ENCODE data around the gene SRGAP3. TPM values are rescaled to one million over a fixed set of nuclear protein-coding genes. Genes with fewer than 3 reads are reported as not detected.

Gene SRGAP3
- total RNA-seq, 1 donor from 2014 or later, result 21.4 TPM

DNA sequence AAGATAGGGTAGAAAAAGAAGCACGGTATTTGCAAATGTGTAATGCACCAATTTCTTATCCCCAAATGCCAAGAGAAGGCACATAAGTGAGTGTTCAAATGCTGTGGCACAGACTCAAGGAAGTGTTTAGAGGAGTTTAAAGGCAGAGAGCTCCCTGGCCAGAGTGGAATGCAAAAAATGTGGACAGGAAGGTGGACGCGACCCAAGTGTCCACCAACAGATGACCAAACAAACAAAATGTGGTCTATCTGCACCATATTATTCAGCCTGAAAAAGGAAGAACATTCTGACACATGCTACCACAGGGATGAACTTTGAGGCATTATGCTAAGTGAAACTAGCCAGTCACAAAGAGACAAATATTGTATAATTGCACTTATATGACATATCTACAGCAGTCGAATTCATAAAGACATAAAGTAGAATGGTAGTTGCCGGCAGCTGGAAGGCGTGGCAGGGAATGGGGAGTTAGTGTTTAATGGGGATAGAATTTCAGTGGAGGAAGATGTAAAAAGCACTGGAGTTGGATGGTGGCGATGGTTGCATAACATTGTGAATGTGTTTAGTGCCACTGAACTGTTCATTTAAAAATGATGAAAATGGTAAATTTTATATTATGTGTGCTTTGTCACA is 126.6 kb downstream of the SRGAP3 start:
- peaks cover 12% of the 10 kb centered on the region for H3K27me3 Mint-ChIP-seq
- H3K27ac Mint-ChIP-seq, result no peak overlapping the region
- DNase-seq (ENCODE audit: low spot score, unreplicated experiment), result no peak
- no peaks in the 10 kb centered on the region for H3K9me3 Mint-ChIP-seq (ENCODE audit: low read depth)
- H3K4me3 Mint-ChIP-seq (ENCODE audit: low read depth), result no peak overlapping the region
- peaks cover 15% of the 10 kb centered on the region for H3K4me1 Mint-ChIP-seq (ENCODE audit: low read depth)
- H3K36me3 Mint-ChIP-seq (ENCODE audit: insufficient read depth), result peaks cover 7% of the 10 kb centered on the region
- TF ChIP-seq, protein P1, sequence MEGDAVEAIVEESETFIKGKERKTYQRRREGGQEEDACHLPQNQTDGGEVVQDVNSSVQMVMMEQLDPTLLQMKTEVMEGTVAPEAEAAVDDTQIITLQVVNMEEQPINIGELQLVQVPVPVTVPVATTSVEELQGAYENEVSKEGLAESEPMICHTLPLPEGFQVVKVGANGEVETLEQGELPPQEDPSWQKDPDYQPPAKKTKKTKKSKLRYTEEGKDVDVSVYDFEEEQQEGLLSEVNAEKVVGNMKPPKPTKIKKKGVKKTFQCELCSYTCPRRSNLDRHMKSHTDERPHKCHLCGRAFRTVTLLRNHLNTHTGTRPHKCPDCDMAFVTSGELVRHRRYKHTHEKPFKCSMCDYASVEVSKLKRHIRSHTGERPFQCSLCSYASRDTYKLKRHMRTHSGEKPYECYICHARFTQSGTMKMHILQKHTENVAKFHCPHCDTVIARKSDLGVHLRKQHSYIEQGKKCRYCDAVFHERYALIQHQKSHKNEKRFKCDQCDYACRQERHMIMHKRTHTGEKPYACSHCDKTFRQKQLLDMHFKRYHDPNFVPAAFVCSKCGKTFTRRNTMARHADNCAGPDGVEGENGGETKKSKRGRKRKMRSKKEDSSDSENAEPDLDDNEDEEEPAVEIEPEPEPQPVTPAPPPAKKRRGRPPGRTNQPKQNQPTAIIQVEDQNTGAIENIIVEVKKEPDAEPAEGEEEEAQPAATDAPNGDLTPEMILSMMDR (IDR thresholded peaks at IDR 0.05; ENCODE audit: unreplicated experiment), result no peak

DNA sequence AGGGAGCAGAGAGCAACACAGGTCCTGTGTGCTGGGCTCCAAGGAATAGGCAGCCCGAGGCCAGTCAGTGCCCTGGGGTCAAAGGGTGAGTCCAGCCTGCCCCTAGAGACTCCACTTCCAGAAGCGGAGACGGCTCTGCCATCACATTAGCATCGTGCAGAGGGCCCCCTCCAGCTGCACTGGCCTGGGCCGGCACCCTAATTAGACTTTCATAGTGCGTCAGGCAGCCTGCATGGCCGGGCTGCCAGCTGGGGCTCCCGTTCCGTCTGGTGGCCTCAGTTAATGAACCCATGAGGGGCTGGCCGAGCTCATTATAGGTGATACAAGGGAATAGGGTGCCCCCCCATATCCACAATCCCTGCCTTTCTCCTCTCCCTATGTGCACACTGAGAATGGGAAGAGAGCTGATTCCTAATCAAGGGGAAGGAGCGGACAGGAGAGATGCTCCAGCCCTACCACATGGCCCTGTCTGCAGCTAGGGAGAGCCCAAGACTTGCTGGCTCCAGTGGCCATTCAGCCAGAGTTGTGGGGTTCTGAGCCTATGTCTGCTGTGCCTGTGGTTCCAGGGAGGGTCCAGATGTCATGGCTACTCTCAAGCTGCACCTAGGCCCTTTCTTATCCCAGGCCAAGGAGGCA is 128.0 kb downstream of the SRGAP3 start:
- Mint-ChIP-seq H3K27ac (no peak overlapping the region), H3K4me1 (ENCODE audit: low read depth) (peaks cover 15% of the 10 kb centered on the region), H3K9me3 (ENCODE audit: low read depth) (no peaks in the 10 kb centered on the region), H3K27me3 (peaks cover 12% of the 10 kb centered on the region), H3K36me3 (ENCODE audit: insufficient read depth) (peaks cover 7% of the 10 kb centered on the region), H3K4me3 (ENCODE audit: low read depth) (no peak overlapping the region)
- DNase-seq (ENCODE audit: low spot score, unreplicated experiment), result no peak
- TF ChIP-seq, protein P1 (IDR thresholded peaks at IDR 0.05; ENCODE audit: unreplicated experiment), result no peak

DNA sequence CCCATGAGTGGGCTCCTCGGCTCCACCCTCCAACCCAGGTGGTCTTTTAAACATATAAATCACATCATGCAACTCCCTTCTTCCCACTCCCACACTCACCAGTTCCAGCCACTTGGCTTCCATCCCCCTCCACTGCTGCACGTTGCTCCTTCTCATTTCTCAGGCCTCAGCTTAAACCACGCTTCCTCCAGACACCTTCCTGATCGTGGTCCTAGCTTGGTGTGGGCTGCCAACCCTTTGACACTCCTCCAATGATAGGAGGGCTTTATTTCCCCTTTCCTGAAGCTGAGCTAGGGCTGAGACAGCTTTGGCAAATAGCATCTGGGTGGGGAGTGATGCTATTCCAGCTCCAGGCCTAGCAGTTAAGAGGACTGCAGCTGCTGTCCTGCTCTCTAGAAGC is 130.1 kb downstream of the SRGAP3 start:
- TF ChIP-seq, protein P1 (IDR thresholded peaks at IDR 0.05; ENCODE audit: unreplicated experiment), result no peak
- peaks cover 10% of the 10 kb centered on the region for H3K4me1 Mint-ChIP-seq (ENCODE audit: low read depth)
- H3K27ac Mint-ChIP-seq, result no peak overlapping the region
- no peaks in the 10 kb centered on the region for H3K9me3 Mint-ChIP-seq (ENCODE audit: low read depth)
- no peaks in the 10 kb centered on the region for H3K27me3 Mint-ChIP-seq
- peaks cover 8% of the 10 kb centered on the region for H3K36me3 Mint-ChIP-seq (ENCODE audit: insufficient read depth)
- no peak overlapping the region for H3K4me3 Mint-ChIP-seq (ENCODE audit: low read depth)
- DNase-seq (ENCODE audit: low spot score, unreplicated experiment), result no peak

DNA sequence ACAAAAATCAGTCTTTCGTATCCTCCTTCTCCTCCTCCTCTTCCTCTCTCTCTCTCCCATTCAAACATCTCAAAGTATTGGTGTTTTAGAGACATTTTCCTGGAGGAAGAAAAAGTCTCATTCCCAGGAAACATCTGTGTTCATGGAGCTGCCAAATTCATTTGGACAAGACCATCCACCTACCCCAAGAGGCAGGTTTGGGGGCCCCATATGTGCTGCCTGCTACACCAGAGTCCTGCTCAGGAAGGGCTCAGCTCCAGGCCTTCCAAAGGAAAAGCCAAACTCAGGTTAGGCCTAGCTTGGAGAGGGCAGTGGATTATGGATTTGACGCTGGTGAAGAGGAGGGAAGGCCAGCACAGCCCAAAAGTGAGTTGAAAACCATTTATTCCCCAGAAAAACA is 131.2 kb downstream of the SRGAP3 start:
- TF ChIP-seq, protein P1 (IDR thresholded peaks at IDR 0.05; ENCODE audit: unreplicated experiment), result no peak

DNA sequence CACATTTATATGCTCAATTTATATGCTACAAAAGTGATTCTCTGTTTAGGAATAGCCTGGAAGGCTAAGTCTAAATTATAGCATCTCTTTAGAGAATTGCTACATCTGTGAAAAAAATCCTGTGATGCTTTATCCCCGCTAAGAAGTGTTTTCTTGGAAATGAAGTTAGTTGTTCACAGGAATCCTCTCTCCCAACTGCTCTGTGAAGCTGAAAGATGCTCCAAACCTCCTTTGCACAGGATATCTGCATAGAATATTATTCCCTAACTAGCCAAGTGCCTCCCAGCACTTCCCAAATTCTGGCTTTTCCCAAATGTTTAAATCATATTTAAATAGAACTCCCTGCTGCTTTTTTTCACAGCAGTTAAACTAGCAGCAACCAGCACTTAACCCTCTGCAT is 132.2 kb downstream of the SRGAP3 start:
- TF ChIP-seq, protein P1 (IDR thresholded peaks at IDR 0.05; ENCODE audit: unreplicated experiment), result no peak
- no peaks in the 10 kb centered on the region for H3K9me3 Mint-ChIP-seq (ENCODE audit: low read depth)
- peaks cover 2% of the 10 kb centered on the region for H3K27me3 Mint-ChIP-seq
- DNase-seq (ENCODE audit: low spot score, unreplicated experiment), result no peak
- H3K27ac Mint-ChIP-seq, result no peak overlapping the region
- no peak overlapping the region for H3K4me3 Mint-ChIP-seq (ENCODE audit: low read depth)
- peaks cover 10% of the 10 kb centered on the region for H3K4me1 Mint-ChIP-seq (ENCODE audit: low read depth)
- peaks cover 8% of the 10 kb centered on the region for H3K36me3 Mint-ChIP-seq (ENCODE audit: insufficient read depth)

More for the DNA sequence above, 131.2 kb downstream of the SRGAP3 start:
- DNase-seq (ENCODE audit: low spot score, unreplicated experiment), result no peak
- Mint-ChIP-seq H3K4me1 (ENCODE audit: low read depth) (peaks cover 10% of the 10 kb centered on the region), H3K27me3 (no peaks in the 10 kb centered on the region), H3K9me3 (ENCODE audit: low read depth) (no peaks in the 10 kb centered on the region), H3K27ac (no peak overlapping the region), H3K4me3 (ENCODE audit: low read depth) (no peak overlapping the region), H3K36me3 (ENCODE audit: insufficient read depth) (peaks cover 9% of the 10 kb centered on the region)
